Endodermal cell (in vitro differentiated cells): ENCODE results near the gene GLUL. TPM values are rescaled to one million over a fixed set of nuclear protein-coding genes. Genes with fewer than 3 reads are reported as not detected.
A peak's percentile ranks its signal among the peaks of the same experiment; 100 is the strongest.

Source experiments
- DNase-seq: peaks from one replicate; pipeline ENCODE4 v3.0.0-alpha.2; 2017
- H3K27ac ChIP-seq: 2 replicates; pipeline ENCODE4 v1.5.1; 2013; ENCODE audit warnings: mild to moderate bottlenecking, low read depth, low read length, moderate library complexity
- H3K27me3 ChIP-seq: 2 replicates; pipeline ENCODE4 v1.6.1; 2013; ENCODE audit warnings: mild to moderate bottlenecking, low read length, moderate library complexity; ENCODE audit not compliant: insufficient read depth, control insufficient read depth, poor library complexity, severe bottlenecking
- H3K36me3 ChIP-seq: 2 replicates; pipeline ENCODE4 v1.7.0; 2013; ENCODE audit warnings: mild to moderate bottlenecking, low read length, moderate library complexity; ENCODE audit not compliant: control insufficient read depth, insufficient read depth
- H3K4me1 ChIP-seq: one replicate; pipeline ENCODE4 v1.7.0; 2013; ENCODE audit warnings: low read length; ENCODE audit not compliant: control insufficient read depth, insufficient read depth
- H3K4me3 ChIP-seq: 2 replicates; pipeline ENCODE4 v1.5.1; 2013; ENCODE audit warnings: mild to moderate bottlenecking, low read length, moderate library complexity
- H3K9ac ChIP-seq: 2 replicates; pipeline ENCODE4 v1.6.1; 2013; ENCODE audit warnings: mild to moderate bottlenecking, low read length, moderate library complexity; ENCODE audit not compliant: poor library complexity, severe bottlenecking; ENCODE audit errors: extremely low read depth
- H3K9me3 ChIP-seq: 2 replicates; pipeline ENCODE4 v1.6.1; 2013; ENCODE audit warnings: mild to moderate bottlenecking, low read length, moderate library complexity; ENCODE audit not compliant: control insufficient read depth
- H3K27ac Mint-ChIP-seq: 2 replicates; pipeline ENCODE4 v1.8.0; 2020; ENCODE audit warnings: mixed read lengths
- H3K27me3 Mint-ChIP-seq: 2 replicates; pipeline ENCODE4 v1.8.0; 2021; ENCODE audit warnings: mild to moderate bottlenecking, mixed read lengths; ENCODE audit not compliant: insufficient read depth
- H3K36me3 Mint-ChIP-seq: 2 replicates; pipeline ENCODE4 v1.8.0; 2020; ENCODE audit warnings: low read depth, mixed read lengths
- H3K4me1 Mint-ChIP-seq: 2 replicates; pipeline ENCODE4 v1.8.0; 2020; ENCODE audit warnings: mixed read lengths
- H3K4me3 Mint-ChIP-seq: 2 replicates; pipeline ENCODE4 v1.8.0; 2020; ENCODE audit warnings: mild to moderate bottlenecking, moderate library complexity, mixed read lengths
- H3K9me3 Mint-ChIP-seq: 2 replicates; pipeline ENCODE4 v1.8.0; 2020; ENCODE audit warnings: mild to moderate bottlenecking, mixed read lengths
- CTCF ChIP-seq: fragments of 200-600 bp; sonication (generic); conservative IDR thresholded peaks from 2 replicates; pipeline ENCODE4 v1.5.0; 2021; ENCODE audit warnings: antibody characterized with exemption, mild to moderate bottlenecking
- WGBS, 2 experiments: methylation state at CpG; one replicate each; pipeline versions ENCODE4 v1.1.5 to v1.1.7; 2013; ENCODE audit warnings: missing lambda C conversion rate in 2 of 2, mixed read lengths in 1 of 2; ENCODE audit not compliant: insufficient coverage in 1 of 2, insufficient read length in 1 of 2; 5-methylcytosine and 5-hydroxymethylcytosine counted together
- total RNA-seq, 2 donors: library from RNA; stranded (reverse); fragmentation: NEBNext Ultra II Directional in 1 of 2; extraction: Animal tissue kit (Norgen Biotek cat#: 25700) in 1 of 2; gene quantifications; 2 replicates in 1 of 2; 3 replicates in 1 of 2; pipeline ENCODE4 v1.2.1, GENCODE V29; 2021

The GLUL gene
- total RNA-seq, 2 donors from 2014 or later, result 529 to 553 TPM

- Mint-ChIP-seq H3K27me3 (no peaks in the 10 kb centered on the region), H3K27ac (no peak overlapping the region), H3K36me3 (peaks cover 71% of the 10 kb centered on the region), H3K9me3 (no peaks in the 10 kb centered on the region), H3K4me1 (peaks cover 58% of the 10 kb centered on the region), H3K4me3 (peak overlapping the region; percentile 100)
- Histone ChIP-seq H3K4me3 (peak overlapping the region; percentile 97), H3K9ac (peak overlapping the region; percentile 94), H3K4me1 (peaks cover 7% of the 10 kb centered on the region), H3K36me3 (peaks cover 67% of the 10 kb centered on the region), H3K27me3 (no peaks in the 10 kb centered on the region), H3K27ac (no peak overlapping the region), H3K9me3 (no peaks in the 10 kb centered on the region)
- no peak for TF ChIP-seq CTCF
- DNase-seq, result no peak
- WGBS, 2 experiments, result 77 to 85% methylated on average over 2 to 5 of the region's 5 CpGs
These were observed 3.0 kb downstream of the GLUL start for GRCh38 chr1:182388392-182389134.

DNA sequence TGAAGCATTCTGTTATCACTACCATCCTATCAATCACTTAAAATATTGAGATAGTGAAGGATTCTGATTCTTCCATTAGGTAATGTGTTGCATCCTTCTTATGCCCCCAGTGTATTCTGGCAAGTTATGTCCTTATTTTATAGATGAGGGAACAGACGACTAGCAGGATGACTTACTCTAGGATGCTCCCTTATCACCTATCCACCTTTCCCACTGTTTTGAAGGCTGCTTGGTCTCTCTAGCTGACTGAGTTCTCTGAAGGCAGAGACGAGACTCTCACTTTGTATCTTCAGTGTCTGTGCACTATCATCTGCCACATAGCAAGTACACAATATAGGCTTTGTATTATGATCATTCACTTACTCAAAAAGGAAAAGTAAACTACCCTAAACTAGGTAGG, 4.0 kb downstream of the GLUL start:
- Histone ChIP-seq H3K36me3 (peaks cover 77% of the 10 kb centered on the region), H3K9me3 (no peaks in the 10 kb centered on the region), H3K9ac (no peak overlapping the region), H3K27ac (no peak overlapping the region), H3K4me1 (peaks cover 10% of the 10 kb centered on the region), H3K27me3 (no peaks in the 10 kb centered on the region), H3K4me3 (peak overlapping the region; percentile 97)
- H3K36me3 Mint-ChIP-seq, result peaks cover 79% of the 10 kb centered on the region
- H3K4me1 Mint-ChIP-seq, result peaks cover 58% of the 10 kb centered on the region
- no peak for TF ChIP-seq CTCF
- H3K27ac Mint-ChIP-seq, result peak overlapping the region; percentile 44
- no peaks in the 10 kb centered on the region for H3K27me3 Mint-ChIP-seq
- 90 to 100% methylated on average over 2 of the region's 2 CpGs for WGBS, 2 experiments
- DNase-seq, result no peak
- no peaks in the 10 kb centered on the region for H3K9me3 Mint-ChIP-seq
- H3K4me3 Mint-ChIP-seq, result peak overlapping the region; percentile 100

DNA sequence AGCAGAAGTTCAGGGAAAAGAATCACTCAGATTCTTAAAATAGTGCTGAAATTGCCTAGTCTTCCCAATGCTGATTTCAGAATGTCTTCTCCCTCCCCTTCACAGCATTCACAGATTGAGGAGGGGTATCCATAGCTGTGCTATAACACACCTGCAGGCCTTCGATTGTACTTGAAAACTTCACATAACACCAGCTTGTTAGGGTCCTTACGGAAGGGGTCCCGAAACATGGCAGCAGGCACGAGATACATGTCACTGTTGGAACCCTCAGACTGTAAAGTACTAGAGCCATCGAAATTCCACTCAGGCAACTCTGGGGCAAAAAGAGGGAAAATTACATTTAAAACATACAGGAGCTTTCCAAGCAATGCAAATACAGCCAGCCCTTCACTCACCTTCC, 4.6 kb downstream of the GLUL start:
- no peak overlapping the region for H3K9ac ChIP-seq
- Mint-ChIP-seq H3K9me3 (no peaks in the 10 kb centered on the region), H3K4me3 (peak overlapping the region; percentile 30), H3K4me1 (peaks cover 61% of the 10 kb centered on the region), H3K27ac (no peak overlapping the region), H3K36me3 (peaks cover 83% of the 10 kb centered on the region), H3K27me3 (no peaks in the 10 kb centered on the region)
- peaks cover 13% of the 10 kb centered on the region for H3K4me1 ChIP-seq
- DNase-seq, result no peak
- no peaks in the 10 kb centered on the region for H3K27me3 ChIP-seq
- peak overlapping the region; percentile 97 for H3K4me3 ChIP-seq
- H3K36me3 ChIP-seq, result peaks cover 83% of the 10 kb centered on the region
- no peaks in the 10 kb centered on the region for H3K9me3 ChIP-seq
- no peak for TF ChIP-seq CTCF
- WGBS, 2 experiments, result 99 to 100% methylated on average over 2 to 5 of the region's 5 CpGs
- no peak overlapping the region for H3K27ac ChIP-seq
